SK-N-SH treated with all-trans-retinoic acid at 6 μM for 48 hours (cell line): ENCODE data around the gene SLC41A1.

Experiments used
- PATZ1 ChIP-seq: fragments of 250-450 bp; sonication (Bioruptor Pico); IDR thresholded peaks from 2 replicates; pipeline ENCODE4 v1.8.0; 2020; ENCODE audit warnings: mild to moderate bottlenecking, moderate library complexity, borderline replicate concordance
- ZFP30 ChIP-seq: fragments of 450-650 bp; formaldehyde crosslinking; IDR thresholded peaks from 2 replicates; pipeline ENCODE4 v1.5.0; 2022; ENCODE audit warnings: mild to moderate bottlenecking, moderate library complexity
- TF ChIP-seq, protein P1 (sequence below): fragments of 250-450 bp; sonication (Bioruptor Pico); IDR thresholded peaks from 2 replicates; pipeline ENCODE4 v1.5.0; 2020; ENCODE audit warnings: mild to moderate bottlenecking, moderate library complexity

DNA sequence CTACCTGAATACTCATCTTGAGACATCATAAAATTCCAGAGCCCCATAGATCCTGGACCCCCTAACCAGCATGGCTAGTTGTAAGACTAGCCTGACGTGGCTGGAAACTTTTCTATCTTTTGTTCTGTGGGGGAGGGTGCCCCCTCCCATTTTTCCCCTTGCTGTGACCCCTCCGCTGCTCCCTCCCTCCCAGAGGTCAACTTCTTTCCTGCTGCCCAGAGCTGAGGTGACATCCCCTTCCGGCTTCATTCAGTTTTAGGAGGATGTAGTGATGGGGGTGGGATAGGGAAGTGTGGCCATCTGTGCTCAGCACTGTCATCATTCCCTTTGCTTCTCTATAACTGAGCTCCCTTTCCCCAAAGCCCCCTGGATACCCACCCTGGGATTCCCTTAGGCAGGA lies 4.4 kb upstream of the SLC41A1 start:
- TF ChIP-seq ZFP30, result no peak
- TF ChIP-seq PATZ1 (CRISPR knock-in tag), result no peak
- TF ChIP-seq, protein P1, sequence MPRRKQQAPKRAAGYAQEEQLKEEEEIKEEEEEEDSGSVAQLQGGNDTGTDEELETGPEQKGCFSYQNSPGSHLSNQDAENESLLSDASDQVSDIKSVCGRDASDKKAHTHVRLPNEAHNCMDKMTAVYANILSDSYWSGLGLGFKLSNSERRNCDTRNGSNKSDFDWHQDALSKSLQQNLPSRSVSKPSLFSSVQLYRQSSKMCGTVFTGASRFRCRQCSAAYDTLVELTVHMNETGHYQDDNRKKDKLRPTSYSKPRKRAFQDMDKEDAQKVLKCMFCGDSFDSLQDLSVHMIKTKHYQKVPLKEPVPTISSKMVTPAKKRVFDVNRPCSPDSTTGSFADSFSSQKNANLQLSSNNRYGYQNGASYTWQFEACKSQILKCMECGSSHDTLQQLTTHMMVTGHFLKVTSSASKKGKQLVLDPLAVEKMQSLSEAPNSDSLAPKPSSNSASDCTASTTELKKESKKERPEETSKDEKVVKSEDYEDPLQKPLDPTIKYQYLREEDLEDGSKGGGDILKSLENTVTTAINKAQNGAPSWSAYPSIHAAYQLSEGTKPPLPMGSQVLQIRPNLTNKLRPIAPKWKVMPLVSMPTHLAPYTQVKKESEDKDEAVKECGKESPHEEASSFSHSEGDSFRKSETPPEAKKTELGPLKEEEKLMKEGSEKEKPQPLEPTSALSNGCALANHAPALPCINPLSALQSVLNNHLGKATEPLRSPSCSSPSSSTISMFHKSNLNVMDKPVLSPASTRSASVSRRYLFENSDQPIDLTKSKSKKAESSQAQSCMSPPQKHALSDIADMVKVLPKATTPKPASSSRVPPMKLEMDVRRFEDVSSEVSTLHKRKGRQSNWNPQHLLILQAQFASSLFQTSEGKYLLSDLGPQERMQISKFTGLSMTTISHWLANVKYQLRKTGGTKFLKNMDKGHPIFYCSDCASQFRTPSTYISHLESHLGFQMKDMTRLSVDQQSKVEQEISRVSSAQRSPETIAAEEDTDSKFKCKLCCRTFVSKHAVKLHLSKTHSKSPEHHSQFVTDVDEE (CRISPR knock-in tag), result no peak
